ENCODE results near the gene CSRP1. TPM values are rescaled to one million over a fixed set of nuclear protein-coding genes. Genes with fewer than 3 reads are reported as not detected.

The CSRP1 gene
- total RNA-seq, 1 experiment from 2014 or later = 14.3 TPM

- CTCF ChIA-PET = interaction anchor here (0.7 to 6.8 kb wide), 3 partner anchors 12 to 51 kb away, joined by 3 to 69 read pairs (median 11); no protein-coding TSS in a partner anchor
- TF ChIP-seq ZNF512 (CRISPR knock-in tag; IDR thresholded peaks at IDR 0.05; ENCODE audit: borderline replicate concordance) = no peak
- no peak for TF ChIP-seq CREM (CRISPR knock-in tag; IDR thresholded peaks at IDR 0.05)
- TF ChIP-seq PRRX2 (CRISPR knock-in tag; IDR thresholded peaks at IDR 0.05) = no peak
- TF ChIP-seq ZBTB43 (CRISPR knock-in tag; IDR thresholded peaks at IDR 0.05) = no peak
- TF ChIP-seq EMX1 (CRISPR knock-in tag; IDR thresholded peaks at IDR 0.05) = no peak
- no peak for TF ChIP-seq E2F1 (CRISPR knock-in tag; IDR thresholded peaks at IDR 0.05)
- no peak for TF ChIP-seq ARID4B (CRISPR knock-in tag; IDR thresholded peaks at IDR 0.05; ENCODE audit: borderline replicate concordance)
- no peak for TF ChIP-seq ELF4 (CRISPR knock-in tag; IDR thresholded peaks at IDR 0.05; ENCODE audit: low read depth)
- no peak for TF ChIP-seq ZNF219 (CRISPR knock-in tag; IDR thresholded peaks at IDR 0.05; ENCODE audit: borderline replicate concordance)
- no peak for TF ChIP-seq ZNF232 (CRISPR knock-in tag; IDR thresholded peaks at IDR 0.05)
- TF ChIP-seq NFATC4 (CRISPR knock-in tag; IDR thresholded peaks at IDR 0.05) = no peak
- H3K36me3 Mint-ChIP-seq = peaks cover 5% of the 10 kb centered on the region
- peaks cover 42% of the 10 kb centered on the region for H3K4me1 Mint-ChIP-seq
- H3K27me3 Mint-ChIP-seq (ENCODE audit: low read depth) = no peaks in the 10 kb centered on the region
- no peak overlapping the region for H3K27ac Mint-ChIP-seq
- no peak for ATAC-seq
- H3K4me3 Mint-ChIP-seq = no peak overlapping the region
- H3K9me3 Mint-ChIP-seq = no peaks in the 10 kb centered on the region
- POLR2A ChIA-PET = no interaction called here
- no peak for DNase-seq (ENCODE audit: low spot score)
Measured at GRCh38 chr1:201459775-201460174, 47.1 kb downstream of the CSRP1 start.

- Mint-ChIP-seq H3K4me1 (peaks cover 44% of the 10 kb centered on the region), H3K27me3 (ENCODE audit: low read depth) (no peaks in the 10 kb centered on the region), H3K27ac (no peak overlapping the region), H3K9me3 (no peaks in the 10 kb centered on the region), H3K4me3 (no peak overlapping the region), H3K36me3 (no peaks in the 10 kb centered on the region)
- POLR2A ChIA-PET = no interaction called here
- ATAC-seq = no peak
- DNase-seq (ENCODE audit: low spot score) = no peak
- CTCF ChIA-PET = interaction anchor here (3.4 to 6.8 kb wide), 2 partner anchors 11 to 23 kb away, joined by 11 to 69 read pairs; no protein-coding TSS in a partner anchor
- TF ChIP-seq ERG (CRISPR knock-in tag; IDR thresholded peaks at IDR 0.05) (no peak), ZNF532 (CRISPR knock-in tag; IDR thresholded peaks at IDR 0.05; ENCODE audit: borderline replicate concordance) (no peak), FOXJ3 (CRISPR knock-in tag; IDR thresholded peaks at IDR 0.05; ENCODE audit: borderline replicate concordance) (no peak), FOXP1 (CRISPR knock-in tag; IDR thresholded peaks at IDR 0.05; ENCODE audit: borderline replicate concordance) (no peak), HMGXB4 (CRISPR knock-in tag; IDR thresholded peaks at IDR 0.05) (no peak), ETV6 (CRISPR knock-in tag; IDR thresholded peaks at IDR 0.05) (no peak), SMAD4 (CRISPR knock-in tag; IDR thresholded peaks at IDR 0.05) (no peak), KAT7 (CRISPR knock-in tag; IDR thresholded peaks at IDR 0.05; ENCODE audit: borderline replicate concordance) (no peak), ZNF416 (CRISPR knock-in tag; IDR thresholded peaks at IDR 0.05) (no peak)
Measured at GRCh38 chr1:201459052-201459451, 47.9 kb downstream of the CSRP1 start.
